DMS79 treated with DMSO at 0.1 percent for 48 hours (cell line): ENCODE data around the gene MYL12B.
"Not testable (repeated sequence)": the region's sequence is repeated elsewhere in the genome, so short reads cannot be mapped to it uniquely, and the experiment has no call there.

Experiments
- DNase-seq: peaks from one replicate; lab custom pipeline; 2025; lab: John Stamatoyannopoulos, UW

Gene MYL12B

GRCh38 chr18:3261373-3262233 is at the start of gene MYL12B:
MYL12B (plus strand) TSS chr18:3262133; CDS start chr18:3272899, 10,766 bp downstream.
- DNase-seq = peak; percentile 70

- no peak for DNase-seq
Observed at GRCh38 chr18:3212657-3213056, 49.3 kb upstream of the MYL12B start.

GRCh38 chr18:3213300-3214059 is 48.5 kb upstream of the MYL12B start:
- no peak for DNase-seq

GRCh38 chr18:3214855-3215637 is 46.9 kb upstream of the MYL12B start:
- DNase-seq = no peak

DNA sequence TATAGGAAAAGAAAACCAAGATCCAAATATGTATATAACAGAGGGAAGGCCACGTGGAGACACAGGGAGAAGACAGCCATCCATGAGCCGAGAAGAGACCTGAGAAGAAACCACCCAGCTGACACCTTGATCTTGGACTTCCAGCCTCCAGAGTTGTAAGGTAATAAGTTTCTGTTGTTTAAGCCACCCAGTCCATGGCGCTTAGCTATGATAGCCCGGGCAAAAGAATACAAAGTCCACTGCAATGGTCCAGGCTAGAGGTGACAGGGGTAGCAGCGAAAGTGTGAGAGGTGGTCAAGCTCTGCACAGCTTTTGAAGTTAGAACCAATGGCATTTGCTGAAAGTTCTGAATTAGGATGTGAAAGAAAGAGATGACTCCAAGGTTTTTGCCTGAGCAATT is 44.9 kb upstream of the MYL12B start:
- no peak for DNase-seq

- no peak for DNase-seq
Observed at GRCh38 chr18:3217948-3218647, 43.8 kb upstream of the MYL12B start.

- DNase-seq = no peak
Observed at GRCh38 chr18:3218819-3219218, 43.1 kb upstream of the MYL12B start.

DNA sequence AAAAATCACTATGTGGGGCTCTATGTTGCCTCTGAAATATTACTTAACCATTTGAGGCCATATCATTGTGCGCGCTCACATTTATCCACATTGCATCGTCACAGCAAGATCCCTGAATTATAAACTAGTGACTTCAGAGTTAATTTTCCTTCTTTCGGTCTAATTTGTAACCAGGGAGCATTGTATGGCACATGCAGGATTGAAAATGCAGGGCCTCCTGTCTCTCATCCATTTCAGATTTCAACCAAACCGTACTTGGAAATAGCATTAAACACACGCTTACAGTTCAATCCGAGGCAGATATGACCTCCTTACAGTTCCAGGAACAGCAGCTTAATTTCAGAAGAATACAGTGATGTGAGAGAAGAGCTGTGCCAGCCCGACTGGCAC is 42.7 kb upstream of the MYL12B start:
- no peak for DNase-seq

DNA sequence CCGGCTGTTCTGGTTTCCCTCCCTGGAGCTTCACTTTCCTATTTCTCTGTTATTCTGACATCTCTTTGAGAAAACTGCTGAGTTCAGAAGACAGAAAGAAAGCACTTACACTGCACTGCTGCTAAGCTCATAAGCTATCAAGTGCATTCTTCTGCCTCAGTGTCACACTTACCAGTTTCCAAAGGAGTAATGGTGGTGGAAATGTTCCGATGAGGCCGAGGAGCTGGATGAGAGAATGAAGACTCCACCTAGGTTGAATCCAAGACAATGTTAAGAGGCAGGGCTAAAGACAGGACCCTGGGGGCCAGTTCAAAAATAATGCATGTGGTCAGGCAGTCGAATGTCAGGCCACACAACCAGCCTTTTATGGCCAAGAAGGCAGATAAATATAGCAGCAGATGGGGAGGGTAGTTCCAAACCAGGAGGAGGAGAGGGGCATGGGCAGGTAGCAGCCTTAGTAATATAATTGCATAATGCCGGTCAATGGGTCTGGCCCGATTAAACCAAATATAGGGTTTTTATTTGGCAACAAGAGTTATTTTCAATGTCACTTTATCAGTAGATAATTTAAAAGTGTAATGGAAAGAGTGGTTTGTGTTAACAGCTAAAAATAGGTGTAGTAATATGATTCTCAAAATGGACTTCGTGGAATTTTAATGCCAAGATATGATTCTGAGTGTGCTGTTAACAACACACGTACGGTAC is 42.1 kb upstream of the MYL12B start, which contains the start of gene MYOM1:
Gene MYOM1, minus strand, starts transcription at position 338 of the 705 bp plus-strand sequence. CDS start 4,745 bp downstream, outside the sequence.
- no peak for DNase-seq

DNA sequence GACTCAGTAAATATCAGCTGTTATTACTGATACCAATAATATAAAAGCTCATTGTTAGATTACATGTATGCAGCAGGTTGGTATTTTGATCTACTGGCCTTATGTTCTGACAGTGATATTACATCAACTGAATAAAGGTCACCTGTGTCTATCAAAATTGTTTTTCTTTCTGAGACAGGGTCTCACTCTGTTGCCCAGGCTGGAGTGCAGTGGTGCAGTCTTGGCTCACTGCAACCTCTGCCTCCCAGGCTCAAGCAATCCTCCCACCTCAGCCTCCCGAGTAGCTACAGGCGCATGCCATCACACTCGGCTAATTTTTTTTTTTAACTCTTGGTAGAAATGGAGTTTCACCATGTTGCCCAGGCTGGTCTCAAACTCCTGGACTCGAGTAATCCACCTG is 41.1 kb upstream of the MYL12B start:
- DNase-seq = not testable (repeated sequence)

DNA sequence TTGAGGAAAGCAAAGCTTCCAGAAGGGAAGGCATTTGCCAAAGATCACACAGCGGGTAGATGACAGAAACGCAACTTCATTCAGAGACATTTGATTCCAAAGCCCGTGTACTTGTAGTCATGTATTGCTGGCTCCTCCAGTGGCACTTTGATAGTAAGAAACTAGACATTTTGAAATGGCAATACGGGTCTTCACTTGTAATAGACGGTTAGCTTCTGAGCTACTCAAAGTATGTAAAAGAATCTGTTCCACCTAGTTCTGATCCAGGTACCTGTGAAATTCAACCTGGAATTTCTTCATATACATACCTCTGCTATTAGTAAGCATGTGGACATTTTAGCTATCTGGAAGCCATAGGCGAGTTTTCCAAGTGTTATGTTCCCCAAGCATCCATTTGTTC is 40.4 kb upstream of the MYL12B start:
- no peak for DNase-seq

DNA sequence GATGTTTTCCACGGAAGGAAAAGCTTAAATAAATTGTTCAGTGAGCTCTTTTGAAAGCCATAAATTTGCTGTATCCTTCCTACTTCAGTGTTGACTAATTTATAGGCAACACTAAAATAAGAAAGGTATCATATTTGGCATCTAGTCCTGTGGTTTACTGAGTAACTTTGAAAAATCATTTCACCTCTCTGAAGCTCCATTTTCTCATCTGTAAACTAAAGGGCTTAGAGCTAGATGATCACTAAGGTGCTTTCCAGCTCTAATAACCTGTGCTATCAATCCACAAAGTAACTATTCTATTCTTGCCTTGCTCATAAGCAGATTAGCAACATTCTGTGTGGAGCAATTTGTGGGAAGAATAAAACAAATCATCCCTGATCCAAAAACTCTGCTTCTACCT is 38.6 kb upstream of the MYL12B start:
- DNase-seq = no peak

DNA sequence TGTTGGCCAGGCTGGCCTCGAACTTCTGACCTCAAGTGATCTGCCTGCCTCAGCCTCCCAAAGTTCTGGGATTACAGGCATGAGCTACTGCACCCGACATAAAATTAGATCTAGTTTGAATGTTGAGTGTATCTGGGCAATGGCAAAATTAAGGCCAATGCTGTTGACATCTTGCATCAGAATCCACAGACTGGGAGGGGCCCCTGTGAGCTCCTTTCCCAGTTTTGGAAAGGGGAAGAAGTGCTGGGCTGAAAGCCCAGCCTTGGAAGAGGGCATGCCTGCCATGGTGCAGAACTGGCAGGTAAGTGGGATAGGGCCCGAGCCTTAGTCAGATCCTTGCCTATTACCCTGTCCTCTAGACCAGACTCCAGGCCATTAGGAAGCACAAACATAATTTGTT is 37.7 kb upstream of the MYL12B start:
- DNase-seq = no peak

GRCh38 chr18:3225588-3225987 is 36.3 kb upstream of the MYL12B start:
- no peak for DNase-seq

DNA sequence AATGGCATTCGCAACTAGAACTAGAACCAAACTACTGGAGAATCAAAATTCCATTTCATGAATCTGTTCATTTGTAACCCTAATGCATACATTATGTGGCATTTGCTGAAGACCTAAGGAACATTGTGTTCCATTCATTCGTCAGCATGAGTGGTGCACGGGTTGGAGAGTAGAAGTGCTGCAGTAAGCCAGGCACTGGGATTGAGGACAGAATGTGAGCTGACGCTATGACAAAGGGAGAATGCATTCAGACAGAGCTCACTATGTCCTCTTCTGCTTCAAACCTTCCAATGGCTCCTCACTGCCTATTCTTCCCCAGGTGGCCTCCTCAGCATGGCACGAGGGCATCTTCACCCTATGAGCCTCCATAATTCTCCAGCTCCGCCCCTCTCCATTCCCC is 35.9 kb upstream of the MYL12B start:
- DNase-seq = no peak

- DNase-seq = no peak
Observed at GRCh38 chr18:3230401-3231334, 31.3 kb upstream of the MYL12B start.

DNA sequence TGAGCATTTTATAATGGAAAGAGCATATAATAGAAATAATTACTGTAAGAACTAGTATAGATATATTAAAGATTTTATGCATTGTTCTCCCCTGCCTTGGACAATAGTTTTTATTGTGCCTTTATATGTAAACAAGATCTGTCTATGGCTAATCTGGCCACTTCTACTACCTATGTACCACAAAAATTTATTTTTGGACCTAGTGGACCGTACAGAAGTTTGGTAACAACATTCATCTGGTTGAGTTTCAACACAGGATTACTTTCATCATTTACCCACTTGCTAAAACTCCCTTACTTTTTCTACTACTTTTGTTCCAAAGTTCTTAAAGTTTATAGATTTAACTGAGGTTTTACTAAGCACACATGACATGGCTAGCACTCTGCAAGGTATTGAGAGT is 28.9 kb upstream of the MYL12B start:
- DNase-seq = no peak

DNA sequence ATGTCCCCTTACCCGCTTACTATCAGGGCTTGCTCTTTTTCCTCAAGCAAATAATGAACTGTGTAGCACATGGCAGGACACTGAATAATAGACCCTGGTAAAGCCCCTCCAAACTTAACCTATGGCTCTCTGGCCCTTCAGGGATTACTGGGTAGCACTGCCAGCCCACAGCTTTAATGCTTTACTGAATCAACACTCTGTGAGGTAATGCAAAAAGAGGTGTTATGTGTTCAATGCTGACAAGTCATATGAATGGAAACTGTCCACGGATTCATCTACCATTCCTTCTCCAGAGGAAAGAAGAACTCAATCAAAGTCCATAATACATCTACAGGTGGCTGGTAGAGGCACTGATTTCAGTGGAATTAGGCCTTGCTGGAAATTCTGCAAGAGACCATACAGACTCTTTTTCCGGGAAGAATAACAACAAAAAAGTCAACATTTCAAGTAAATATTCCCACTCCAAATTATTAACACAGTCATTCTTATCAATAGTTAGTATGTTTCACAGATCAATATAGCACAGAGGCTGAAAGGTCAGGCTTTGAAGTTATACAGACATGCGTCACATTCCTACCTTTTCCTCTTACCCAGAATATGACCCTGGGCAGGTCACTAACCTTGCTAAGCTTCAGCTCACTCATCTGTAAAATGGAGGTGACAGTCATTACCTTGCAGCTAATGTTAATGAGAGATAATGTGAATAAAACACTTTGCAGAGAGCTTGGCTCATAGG is 28.3 kb upstream of the MYL12B start:
- no peak for DNase-seq

GRCh38 chr18:3234457-3234856 is 27.5 kb upstream of the MYL12B start:
- DNase-seq = no peak
